HEK293T (cell line): ENCODE measurements around the gene CTNNA2.

Source experiments
- ARNT ChIP-seq: fragments of 450-650 bp; IDR thresholded peaks from 2 replicates; pipeline ENCODE4 v1.6.1; 2017; ENCODE audit warnings: mild to moderate bottlenecking
- BHLHE40 ChIP-seq: fragments of 450-650 bp; IDR thresholded peaks from 2 replicates; pipeline ENCODE4 v1.6.1; 2016; ENCODE audit warnings: mild to moderate bottlenecking, moderate library complexity, borderline replicate concordance
- ELF4 ChIP-seq: fragments of 450-650 bp; IDR thresholded peaks from 2 replicates; pipeline ENCODE4 v1.6.1; 2017; ENCODE audit warnings: antibody characterized with exemption
- FOXK2 ChIP-seq: fragments of 450-650 bp; IDR thresholded peaks from 2 replicates; pipeline ENCODE4 v1.6.1; 2016; ENCODE audit warnings: mild to moderate bottlenecking
- FOXM1 ChIP-seq: fragments of 450-650 bp; IDR thresholded peaks from 2 replicates; pipeline ENCODE4 v1.6.1; 2017; ENCODE audit warnings: mild to moderate bottlenecking, borderline replicate concordance
- HDGF ChIP-seq: fragments of 450-650 bp; IDR thresholded peaks from 2 replicates; pipeline ENCODE4 v1.6.1; 2017; ENCODE audit warnings: antibody characterized with exemption, borderline replicate concordance
- NFRKB ChIP-seq: fragments of 450-650 bp; IDR thresholded peaks from 2 replicates; pipeline ENCODE4 v1.6.1; 2016; ENCODE audit warnings: mild to moderate bottlenecking, moderate library complexity

- TF ChIP-seq BHLHE40: no peak
- no peak for TF ChIP-seq HDGF
- TF ChIP-seq ELF4: no peak
- no peak for TF ChIP-seq FOXM1
- TF ChIP-seq NFRKB: no peak
- TF ChIP-seq FOXK2: no peak
- no peak for TF ChIP-seq ARNT
These were observed 447.7 kb downstream of the CTNNA2 start for GRCh38 chr2:79960519-79960918.
